Naive B cell (primary cell): ENCODE results near the gene P2RY6. TPM values are rescaled to one million over a fixed set of nuclear protein-coding genes. Genes with fewer than 3 reads are reported as not detected.
A peak's percentile ranks its signal among the peaks of the same experiment; 100 is the strongest.
"Not testable (repeated sequence)": the region's sequence is repeated elsewhere in the genome, so short reads cannot be mapped to it uniquely, and the experiment has no call there.

Source experiments
- ATAC-seq, 2 donors: fragments of 150-1000 bp; cut with Tn5 transposase; 2 replicates each; pipeline ENCODE4 v1.10.0; 2021; ENCODE audit warnings: low read depth in 2 of 2, mild to moderate bottlenecking in 2 of 2, moderate library complexity in 2 of 2
- DNase-seq: peaks from one replicate; pipeline ENCODE4 v3.0.0; 2022
- H3K27ac Mint-ChIP-seq, 6 donors: one replicate each; pipeline ENCODE4 v1.8.0; 2020 to 2022; ENCODE audit warnings: mild to moderate bottlenecking in 6 of 6, mixed read lengths in 6 of 6, moderate library complexity in 5 of 6, inconsistent platforms in 2 of 6
- H3K27me3 Mint-ChIP-seq, 3 donors: one replicate each; pipeline ENCODE4 v1.8.0; 2021 to 2022; ENCODE audit warnings: mixed read lengths in 3 of 3, mild to moderate bottlenecking in 1 of 3
- H3K36me3 Mint-ChIP-seq, 2 donors: one replicate each; pipeline ENCODE4 v1.8.0; 2020 to 2022; ENCODE audit warnings: mixed read lengths in 2 of 2, inconsistent platforms in 1 of 2, mild to moderate bottlenecking in 1 of 2
- H3K4me1 Mint-ChIP-seq, 3 donors: one replicate each; pipeline ENCODE4 v1.8.0; 2020 to 2022; ENCODE audit warnings: mixed read lengths in 3 of 3, inconsistent platforms in 1 of 3, mild to moderate bottlenecking in 1 of 3, moderate library complexity in 1 of 3
- H3K4me3 Mint-ChIP-seq, 8 donors: one replicate each; pipeline ENCODE4 v1.8.0; 2020 to 2022; ENCODE audit warnings: mild to moderate bottlenecking in 8 of 8, mixed read lengths in 8 of 8, moderate library complexity in 8 of 8, inconsistent platforms in 2 of 8
- H3K9me3 Mint-ChIP-seq, 7 donors: one replicate each; pipeline ENCODE4 v1.8.0; 2020 to 2022; ENCODE audit warnings: mixed read lengths in 7 of 7, mild to moderate bottlenecking in 5 of 7, inconsistent platforms in 2 of 7, moderate library complexity in 1 of 7
- polyA plus RNA-seq, 6 donors: library from polyadenylated mRNA; unstranded; fragments of 300-500 nt; fragmentation: Illumina TruSeq; gene quantifications; one replicate each; pipeline ENCODE4 v1.2.3, GENCODE V29; 2021; ENCODE audit warnings: low read depth in 6 of 6

The P2RY6 gene
- polyA plus RNA-seq, 6 donors from 2014 or later: not detected

- peaks cover 24 to 31% (median 25%) of the 10 kb centered on the region in 3 donors for H3K27me3 Mint-ChIP-seq
- no peaks in the 10 kb centered on the region for H3K9me3 Mint-ChIP-seq
- ATAC-seq (peak in 1 of 2 donors; percentile 56), DNase-seq (no peak)
- peaks cover 0 to 13% (median 5%) of the 10 kb centered on the region in 3 donors for H3K4me1 Mint-ChIP-seq
- no peaks in the 10 kb centered on the region for H3K36me3 Mint-ChIP-seq
- no peak overlapping the region for H3K4me3 Mint-ChIP-seq
- H3K27ac Mint-ChIP-seq: no peak overlapping the region
Observed at GRCh38 chr11:73270016-73270854, 1.9 kb upstream of the P2RY6 start.

- no peak overlapping the region for H3K27ac Mint-ChIP-seq
- no peaks in the 10 kb centered on the region for H3K36me3 Mint-ChIP-seq
- no peak overlapping the region for H3K4me3 Mint-ChIP-seq
- no peak for DNase-seq
- peaks cover 17 to 25% (median 18%) of the 10 kb centered on the region in 3 donors for H3K27me3 Mint-ChIP-seq
- H3K4me1 Mint-ChIP-seq: peaks cover 0 to 13% (median 5%) of the 10 kb centered on the region in 3 donors
- ATAC-seq: no peak
- H3K9me3 Mint-ChIP-seq: no peaks in the 10 kb centered on the region
Observed at GRCh38 chr11:73270855-73271477, 1.2 kb upstream of the P2RY6 start.

GRCh38 chr11:73271478-73271865 is 666 bp upstream of the P2RY6 start:
- Mint-ChIP-seq H3K27ac (peak overlapping the region in 1 of 6 donors; percentile 62), H3K27me3 (peaks cover 13 to 20% (median 13%) of the 10 kb centered on the region in 3 donors), H3K4me1 (peaks cover 0 to 13% (median 5%) of the 10 kb centered on the region in 3 donors)
- H3K4me3 Mint-ChIP-seq, H3K36me3 Mint-ChIP-seq, H3K9me3 Mint-ChIP-seq, ATAC-seq, DNase-seq: not testable (repeated sequence)

- Mint-ChIP-seq H3K9me3 (no peaks in the 10 kb centered on the region), H3K27me3 (peaks cover 5 to 20% (median 8%) of the 10 kb centered on the region in 3 donors), H3K36me3 (no peaks in the 10 kb centered on the region), H3K4me3 (no peak overlapping the region), H3K27ac (no peak overlapping the region), H3K4me1 (peaks cover 0 to 13% (median 5%) of the 10 kb centered on the region in 3 donors)
- DNase-seq: no peak
- ATAC-seq: no peak
Observed at GRCh38 chr11:73272680-73273038, 521 bp downstream of the P2RY6 start.

GRCh38 chr11:73273222-73273895 is 1.2 kb downstream of the P2RY6 start:
- ATAC-seq: no peak
- Mint-ChIP-seq H3K27ac (no peak overlapping the region), H3K27me3 (peaks cover 5 to 20% (median 8%) of the 10 kb centered on the region in 3 donors), H3K4me1 (peaks cover 0 to 13% (median 5%) of the 10 kb centered on the region in 3 donors), H3K4me3 (peak overlapping the region in 1 of 8 donors; percentile 23), H3K9me3 (no peaks in the 10 kb centered on the region), H3K36me3 (no peaks in the 10 kb centered on the region)
- no peak for DNase-seq

GRCh38 chr11:73274191-73274590 is 2.1 kb downstream of the P2RY6 start:
- H3K27me3 Mint-ChIP-seq: peaks cover 5 to 20% (median 8%) of the 10 kb centered on the region in 3 donors
- H3K9me3 Mint-ChIP-seq, H3K27ac Mint-ChIP-seq, ATAC-seq, H3K36me3 Mint-ChIP-seq, DNase-seq, H3K4me3 Mint-ChIP-seq: not testable (repeated sequence)
- H3K4me1 Mint-ChIP-seq: peaks cover 0 to 13% (median 5%) of the 10 kb centered on the region in 3 donors

- Mint-ChIP-seq H3K36me3 (no peaks in the 10 kb centered on the region), H3K4me3 (no peak overlapping the region), H3K27ac (no peak overlapping the region), H3K27me3 (peaks cover 3 to 17% (median 7%) of the 10 kb centered on the region in 3 donors), H3K4me1 (peaks cover 0 to 11% (median 5%) of the 10 kb centered on the region in 3 donors), H3K9me3 (no peaks in the 10 kb centered on the region)
- ATAC-seq: peak; percentile 35 to 51
- no peak for DNase-seq
Observed at GRCh38 chr11:73274722-73275380, 2.7 kb downstream of the P2RY6 start.

GRCh38 chr11:73275381-73275750 is 3.2 kb downstream of the P2RY6 start:
- H3K36me3 Mint-ChIP-seq: no peaks in the 10 kb centered on the region
- no peaks in the 10 kb centered on the region for H3K9me3 Mint-ChIP-seq
- no peak overlapping the region for H3K27ac Mint-ChIP-seq
- ATAC-seq: no peak
- H3K4me1 Mint-ChIP-seq: peaks cover 0 to 9% (median 5%) of the 10 kb centered on the region in 3 donors
- H3K4me3 Mint-ChIP-seq: no peak overlapping the region
- DNase-seq: no peak
- peaks cover 0 to 14% (median 4%) of the 10 kb centered on the region in 3 donors for H3K27me3 Mint-ChIP-seq

GRCh38 chr11:73277467-73277866 is 5.3 kb downstream of the P2RY6 start:
- peaks cover 0 to 11% (median 0%) of the 10 kb centered on the region in 3 donors for H3K27me3 Mint-ChIP-seq
- DNase-seq (no peak), ATAC-seq (no peak)
- H3K36me3 Mint-ChIP-seq: no peaks in the 10 kb centered on the region
- H3K9me3 Mint-ChIP-seq: no peaks in the 10 kb centered on the region
- no peak overlapping the region for H3K27ac Mint-ChIP-seq
- H3K4me3 Mint-ChIP-seq: no peak overlapping the region
- H3K4me1 Mint-ChIP-seq: peaks cover 5 to 16% (median 9%) of the 10 kb centered on the region in 3 donors

GRCh38 chr11:73280626-73281025 is 8.5 kb downstream of the P2RY6 start:
- DNase-seq: no peak
- Mint-ChIP-seq H3K27me3 (no peaks in the 10 kb centered on the region), H3K36me3 (no peaks in the 10 kb centered on the region), H3K4me1 (peaks cover 5 to 9% (median 8%) of the 10 kb centered on the region in 3 donors), H3K9me3 (no peaks in the 10 kb centered on the region), H3K27ac (peak overlapping the region in 4 of 6 donors; percentile 12 to 76 (median 45)), H3K4me3 (no peak overlapping the region)
- no peak for ATAC-seq

GRCh38 chr11:73281201-73281741 is 9.1 kb downstream of the P2RY6 start:
- Mint-ChIP-seq H3K9me3 (no peaks in the 10 kb centered on the region), H3K27me3 (no peaks in the 10 kb centered on the region), H3K4me3 (no peak overlapping the region), H3K27ac (no peak overlapping the region), H3K4me1 (peaks cover 7 to 9% (median 8%) of the 10 kb centered on the region in 3 donors), H3K36me3 (no peaks in the 10 kb centered on the region)
- ATAC-seq (no peak), DNase-seq (no peak)

- peaks cover 9 to 11% (median 9%) of the 10 kb centered on the region in 3 donors for H3K4me1 Mint-ChIP-seq
- DNase-seq (no peak), ATAC-seq (no peak)
- H3K27me3 Mint-ChIP-seq: no peaks in the 10 kb centered on the region
- no peak overlapping the region for H3K4me3 Mint-ChIP-seq
- H3K27ac Mint-ChIP-seq: no peak overlapping the region
- no peaks in the 10 kb centered on the region for H3K9me3 Mint-ChIP-seq
- H3K36me3 Mint-ChIP-seq: no peaks in the 10 kb centered on the region
Observed at GRCh38 chr11:73281796-73282660, 9.9 kb downstream of the P2RY6 start.
